Lung (tissue), 12 donors: ENCODE results near the gene C1QTNF5. TPM values are rescaled to one million over a fixed set of nuclear protein-coding genes. Genes with fewer than 3 reads are reported as not detected.

Experiments
- ATAC-seq: fragments of 200-7000 bp; cut with Tn5 transposase; one replicate; pipeline ENCODE4 v1.9.1; 2020; ENCODE audit warnings: moderate number of reproducible peaks; ENCODE audit not compliant: insufficient read depth, low FRiP score
- DNase-seq, 3 donors: peaks; one replicate each; pipeline ENCODE4 v3.0.0-alpha.2; 2013 to 2017
- H3K27ac ChIP-seq, 2 donors: one replicate each; pipeline ENCODE4 v1.5.1; 2013; ENCODE audit warnings: mild to moderate bottlenecking in 2 of 2, moderate library complexity in 2 of 2, control low read depth in 1 of 2, inconsistent platforms in 1 of 2, low read depth in 1 of 2, low read length in 1 of 2
- H3K27me3 ChIP-seq, 3 donors: one replicate each; pipeline ENCODE4 v1.5.1; 2013; ENCODE audit warnings: low read length in 2 of 3; ENCODE audit not compliant: control insufficient read depth in 3 of 3, insufficient read depth in 3 of 3
- H3K36me3 ChIP-seq, 4 donors: one replicate each; pipeline ENCODE4 v1.5.1; 2013; ENCODE audit warnings: low read length in 4 of 4, mild to moderate bottlenecking in 1 of 4, moderate library complexity in 1 of 4; ENCODE audit not compliant: control insufficient read depth in 4 of 4, insufficient read depth in 4 of 4
- H3K4me1 ChIP-seq, 5 donors: one replicate each; pipeline ENCODE4 v1.5.1; 2013; ENCODE audit warnings: low read length in 5 of 5, mild to moderate bottlenecking in 2 of 5, moderate library complexity in 1 of 5; ENCODE audit not compliant: control insufficient read depth in 5 of 5, insufficient read depth in 5 of 5
- H3K4me3 ChIP-seq: one replicate; pipeline ENCODE4 v1.5.1; 2013; ENCODE audit warnings: mild to moderate bottlenecking, control low read depth, moderate library complexity
- H3K9ac ChIP-seq, 2 donors: one replicate each; pipeline ENCODE4 v1.5.1; 2013; ENCODE audit warnings: low read length in 2 of 2, control low read depth in 1 of 2; ENCODE audit not compliant: insufficient read depth in 1 of 2
- H3K9me3 ChIP-seq, 4 donors: one replicate each; pipeline ENCODE4 v1.5.1; 2013; ENCODE audit warnings: low read length in 3 of 4, mild to moderate bottlenecking in 1 of 4, moderate library complexity in 1 of 4; ENCODE audit not compliant: control insufficient read depth in 4 of 4, insufficient read depth in 3 of 4
- CTCF ChIP-seq: IDR thresholded peaks from 2 replicates; pipeline ENCODE4 v1.5.1; 2012; ENCODE audit warnings: mild to moderate bottlenecking; ENCODE audit errors: control extremely low read depth, extremely low read depth
- WGBS, 2 donors: extraction: QIAGEN DNeasy Blood & Tissue Kit; methylation state at CpG; one replicate each; pipeline ENCODE4 v1.1.7; 2013; 5-methylcytosine and 5-hydroxymethylcytosine counted together
- polyA plus RNA-seq, 2 donors: library from polyadenylated mRNA; stranded (reverse); fragments of 200-250 nt; gene quantifications; one replicate each; pipeline ENCODE4 v1.2.1, GENCODE V29; 2013
- total RNA-seq, 2 donors: library from RNA; depleted of rRNA in 1 of 2; stranded (reverse); fragments of >200 nt in 1 of 2; gene quantifications; one replicate each; pipeline ENCODE4 v1.2.1, GENCODE V29; 2014 to 2021
- donor health status: control.
- donor health status: control.
- donor health status: Bipolar disorder and iron deficiency.
- donor health status: healthy.
- donor health status: DM: yes; HTN: yes; CAD: no.

Gene C1QTNF5
- total and polyA plus RNA-seq, 4 donors: 20.2 to 34.9 (median 28.3) TPM

DNA sequence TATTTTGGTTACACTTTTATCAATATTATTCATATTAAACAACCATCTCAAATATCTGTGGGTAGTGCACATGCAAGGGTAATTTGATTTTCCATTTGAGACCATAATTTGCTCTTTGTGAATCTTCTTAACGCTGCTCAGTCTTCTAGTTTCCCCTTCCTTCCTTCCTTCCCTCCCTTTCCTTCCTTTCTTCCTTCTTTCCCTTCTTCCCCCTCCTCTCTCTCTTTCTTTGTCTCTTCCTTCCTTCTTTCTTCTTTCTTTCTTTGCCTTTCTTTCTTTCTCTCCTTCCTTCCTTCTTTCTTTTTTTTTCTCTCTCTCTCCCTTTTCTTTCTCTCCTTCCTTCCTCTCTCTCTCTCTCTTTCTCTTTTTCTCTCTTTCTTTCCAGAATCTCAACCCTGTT lies 10.4 kb downstream of the C1QTNF5 start:
- Histone ChIP-seq H3K4me1 (peaks cover 0 to 38% (median 8%) of the 10 kb centered on the region in 5 donors), H3K9me3 (no peaks in the 10 kb centered on the region), H3K36me3 (no peaks in the 10 kb centered on the region), H3K27me3 (no peaks in the 10 kb centered on the region), H3K9ac (no peak overlapping the region), H3K27ac (no peak overlapping the region), H3K4me3 (no peak overlapping the region)
- TF ChIP-seq CTCF: no peak
- DNase-seq (no peak), ATAC-seq (no peak)
- 35 to 42% methylated on average over 1 of the region's 1 CpG for WGBS, 2 donors

DNA sequence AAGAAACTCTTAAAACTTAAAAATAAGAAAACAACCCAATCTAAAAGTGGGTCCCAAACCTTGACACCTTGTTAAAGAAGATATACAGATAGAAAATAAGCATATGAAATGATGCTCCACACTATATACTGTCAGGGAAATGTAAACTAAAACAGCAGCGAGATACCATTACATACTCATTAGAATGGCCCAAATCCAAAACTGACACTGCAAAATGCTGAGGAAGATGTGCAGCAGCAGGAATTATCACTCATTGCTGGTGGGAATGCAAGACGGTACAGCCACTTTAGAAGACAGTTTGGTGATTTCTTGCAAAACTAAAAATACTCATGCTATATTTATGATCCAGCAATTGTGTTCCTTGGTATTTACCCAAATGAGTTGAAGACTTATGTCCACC lies 11.4 kb downstream of the C1QTNF5 start:
- Histone ChIP-seq H3K36me3 (no peaks in the 10 kb centered on the region), H3K9me3 (no peaks in the 10 kb centered on the region), H3K27me3 (no peaks in the 10 kb centered on the region), H3K9ac (no peak overlapping the region), H3K4me1 (peaks cover 0 to 32% (median 4%) of the 10 kb centered on the region in 5 donors), H3K4me3 (no peak overlapping the region), H3K27ac (no peak overlapping the region)
- no peak for TF ChIP-seq CTCF
- peak; percentile 51 to 89 (median 82) for DNase-seq
- 70 to 75% methylated on average over 2 of the region's 2 CpGs for WGBS, 2 donors
- no peak for ATAC-seq

GRCh38 chr11:119324189-119324588 lies 16.5 kb downstream of the C1QTNF5 start:
- Histone ChIP-seq H3K27ac (no peak overlapping the region), H3K4me3 (no peak overlapping the region), H3K27me3 (no peaks in the 10 kb centered on the region), H3K9ac (no peak overlapping the region), H3K9me3 (no peaks in the 10 kb centered on the region), H3K36me3 (no peaks in the 10 kb centered on the region), H3K4me1 (peaks cover 0 to 37% (median 2%) of the 10 kb centered on the region in 5 donors)
- WGBS, 2 donors: 67 to 78% methylated on average over 4 of the region's 4 CpGs
- DNase-seq (no peak), ATAC-seq (no peak)
- TF ChIP-seq CTCF: no peak

GRCh38 chr11:119323532-119324033 lies 17.1 kb downstream of the C1QTNF5 start:
- no peak overlapping the region for H3K9ac ChIP-seq
- H3K4me1 ChIP-seq: peaks cover 0 to 40% (median 5%) of the 10 kb centered on the region in 5 donors
- no peaks in the 10 kb centered on the region for H3K36me3 ChIP-seq
- H3K9me3 ChIP-seq: no peaks in the 10 kb centered on the region
- 21 to 26% methylated on average over 8 of the region's 8 CpGs for WGBS, 2 donors
- peak; percentile 56 for TF ChIP-seq CTCF
- H3K4me3 ChIP-seq: no peak overlapping the region
- H3K27ac ChIP-seq: no peak overlapping the region
- peak; percentile 74 to 78 (median 76) for DNase-seq
- no peak for ATAC-seq
- no peaks in the 10 kb centered on the region for H3K27me3 ChIP-seq
